Breast epithelium (tissue), 3 donors: Measurements from ENCODE around the gene PLD6.

ENCODE experiments used
- CTCF ChIP-seq, 3 donors: fragments of 450-650 bp; IDR thresholded peaks; one replicate each; pipeline ENCODE4 v1.5.1; 2016 to 2017; ENCODE audit warnings: antibody characterized with exemption in 3 of 3, mild to moderate bottlenecking in 3 of 3, moderate library complexity in 3 of 3
- POLR2AphosphoS5 ChIP-seq, 3 donors: sonication (generic); formaldehyde crosslinking; IDR thresholded peaks; one replicate each; pipeline ENCODE4 v1.6.1; 2017; ENCODE audit warnings: antibody characterized with exemption in 3 of 3

GRCh38 chr17:17207998-17208397 is 1.9 kb upstream of the PLD6 start:
- no peak for TF ChIP-seq CTCF (IDR thresholded peaks at IDR 0.05)
- TF ChIP-seq POLR2AphosphoS5 (IDR thresholded peaks at IDR 0.05): no peak
